Loucy (cell line): ENCODE data around the gene CSNK2A2.
A peak's percentile ranks its signal among the peaks of the same experiment; 100 is the strongest.

Experiments
- H2AFZ ChIP-seq: fragments of 200-600 bp; sonication (generic); 2 replicates; pipeline ENCODE4 v1.6.0; 2016; ENCODE audit warnings: antibody characterized with exemption, mild to moderate bottlenecking, low read length, moderate library complexity
- H3F3A ChIP-seq: fragments of 200-600 bp; 2 replicates; pipeline ENCODE4 v1.6.0; 2016; ENCODE audit warnings: antibody characterized with exemption, low read depth, mild to moderate bottlenecking
- H3K27me3 ChIP-seq: fragments of 200-600 bp; sonication (generic); 2 replicates; pipeline ENCODE4 v1.6.1; 2014; ENCODE audit warnings: low read length, mild to moderate bottlenecking; ENCODE audit not compliant: insufficient read depth, poor library complexity, severe bottlenecking
- H3K36me3 ChIP-seq: fragments of 200-600 bp; sonication (generic); 2 replicates; pipeline ENCODE4 v1.6.1; 2016; ENCODE audit warnings: low read length; ENCODE audit not compliant: insufficient read depth
- H3K4me1 ChIP-seq: fragments of 200-600 bp; sonication (generic); 2 replicates; pipeline ENCODE4 v1.5.1; 2014; ENCODE audit warnings: low read length, mild to moderate bottlenecking; ENCODE audit not compliant: insufficient read depth, poor library complexity, severe bottlenecking
- H3K4me2 ChIP-seq: fragments of 200-600 bp; sonication (generic); 2 replicates; pipeline ENCODE4 v1.6.0; 2014; ENCODE audit warnings: antibody characterized with exemption, low read length, low read depth, mild to moderate bottlenecking; ENCODE audit not compliant: poor library complexity, severe bottlenecking
- H3K4me3 ChIP-seq: fragments of 200-600 bp; sonication (generic); 2 replicates; pipeline ENCODE4 v1.5.1; 2014; ENCODE audit warnings: low read length, mild to moderate bottlenecking, mixed read lengths; ENCODE audit not compliant: poor library complexity, severe bottlenecking
- H3K79me2 ChIP-seq: fragments of 200-600 bp; sonication (generic); 2 replicates; pipeline ENCODE4 v1.6.1; 2014; ENCODE audit warnings: low read length; ENCODE audit not compliant: insufficient read depth
- H3K9ac ChIP-seq: fragments of 200-600 bp; sonication (generic); 2 replicates; pipeline ENCODE4 v1.6.0; 2014; ENCODE audit warnings: mild to moderate bottlenecking, low read depth, low read length, moderate library complexity; ENCODE audit not compliant: poor library complexity, severe bottlenecking
- H3K9me2 ChIP-seq: fragments of 200-600 bp; sonication (generic); replicated peaks from 2 replicates; pipeline ENCODE4 v1.6.1; 2016; ENCODE audit warnings: low read depth, low read length, mixed read lengths
- H3K9me3 ChIP-seq: fragments of 200-600 bp; sonication (generic); 2 replicates; pipeline ENCODE4 v1.6.1; 2014; ENCODE audit warnings: mild to moderate bottlenecking, antibody characterized with exemption, low read length, low read depth; ENCODE audit not compliant: insufficient read depth
- H4K20me1 ChIP-seq: fragments of 200-600 bp; sonication (generic); 2 replicates; pipeline ENCODE4 v1.6.0; 2014; ENCODE audit warnings: antibody characterized with exemption, low read length, mild to moderate bottlenecking; ENCODE audit not compliant: insufficient read depth, poor library complexity, severe bottlenecking
- EZH2phosphoT487 ChIP-seq: fragments of 200-600 bp; IDR thresholded peaks from 2 replicates; pipeline ENCODE4 v1.6.1; 2018; ENCODE audit warnings: antibody characterized with exemption, mild to moderate bottlenecking, moderate library complexity, borderline replicate concordance
- TF ChIP-seq, protein P1 (sequence below): fragments of 200-600 bp; sonication (generic); conservative IDR thresholded peaks from 2 replicates; pipeline ENCODE4 v1.5.1; 2014; ENCODE audit warnings: mild to moderate bottlenecking, antibody characterized with exemption, low read length

CSNK2A2 gene

DNA sequence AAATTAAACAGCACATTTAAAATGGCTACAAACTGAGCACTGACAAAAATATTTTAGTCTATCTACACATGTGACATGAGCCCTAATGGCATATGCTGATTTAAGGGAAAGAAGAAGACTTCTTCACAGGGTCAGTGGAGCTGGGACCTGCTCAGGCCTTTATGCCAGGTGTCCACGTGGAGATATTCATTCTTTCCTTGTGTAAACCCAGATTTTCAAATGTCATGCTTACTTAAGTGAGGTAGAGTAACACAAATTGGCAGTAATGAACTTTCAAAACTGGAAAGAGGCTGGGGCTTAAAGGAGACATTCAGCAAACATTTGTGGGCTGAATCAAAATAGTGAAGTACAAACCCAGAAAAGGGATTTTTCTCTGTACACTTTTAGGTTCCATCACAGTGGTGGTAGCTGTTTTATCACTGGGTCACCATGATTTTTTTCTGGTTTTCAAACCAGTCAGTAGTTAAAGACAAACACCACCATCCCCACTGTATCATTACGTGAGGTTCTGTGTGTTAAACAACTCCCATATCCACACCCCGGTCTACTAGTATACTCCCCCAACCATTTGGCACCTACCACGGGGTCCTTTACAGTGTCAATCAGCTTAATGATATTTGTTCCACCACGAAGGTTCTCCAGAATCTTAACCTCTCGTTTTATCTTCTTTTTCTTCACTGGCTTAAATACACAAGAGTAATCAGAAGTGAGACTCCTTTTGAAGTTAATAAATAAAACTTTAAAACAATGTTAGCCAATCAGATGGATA lies 11.5 kb downstream of the CSNK2A2 start:
- TF ChIP-seq EZH2phosphoT487, result no peak
- TF ChIP-seq, protein P1, sequence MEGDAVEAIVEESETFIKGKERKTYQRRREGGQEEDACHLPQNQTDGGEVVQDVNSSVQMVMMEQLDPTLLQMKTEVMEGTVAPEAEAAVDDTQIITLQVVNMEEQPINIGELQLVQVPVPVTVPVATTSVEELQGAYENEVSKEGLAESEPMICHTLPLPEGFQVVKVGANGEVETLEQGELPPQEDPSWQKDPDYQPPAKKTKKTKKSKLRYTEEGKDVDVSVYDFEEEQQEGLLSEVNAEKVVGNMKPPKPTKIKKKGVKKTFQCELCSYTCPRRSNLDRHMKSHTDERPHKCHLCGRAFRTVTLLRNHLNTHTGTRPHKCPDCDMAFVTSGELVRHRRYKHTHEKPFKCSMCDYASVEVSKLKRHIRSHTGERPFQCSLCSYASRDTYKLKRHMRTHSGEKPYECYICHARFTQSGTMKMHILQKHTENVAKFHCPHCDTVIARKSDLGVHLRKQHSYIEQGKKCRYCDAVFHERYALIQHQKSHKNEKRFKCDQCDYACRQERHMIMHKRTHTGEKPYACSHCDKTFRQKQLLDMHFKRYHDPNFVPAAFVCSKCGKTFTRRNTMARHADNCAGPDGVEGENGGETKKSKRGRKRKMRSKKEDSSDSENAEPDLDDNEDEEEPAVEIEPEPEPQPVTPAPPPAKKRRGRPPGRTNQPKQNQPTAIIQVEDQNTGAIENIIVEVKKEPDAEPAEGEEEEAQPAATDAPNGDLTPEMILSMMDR, result no peak
- peaks cover 25% of the 10 kb centered on the region for H3K79me2 ChIP-seq
- peaks cover 19% of the 10 kb centered on the region for H4K20me1 ChIP-seq

DNA sequence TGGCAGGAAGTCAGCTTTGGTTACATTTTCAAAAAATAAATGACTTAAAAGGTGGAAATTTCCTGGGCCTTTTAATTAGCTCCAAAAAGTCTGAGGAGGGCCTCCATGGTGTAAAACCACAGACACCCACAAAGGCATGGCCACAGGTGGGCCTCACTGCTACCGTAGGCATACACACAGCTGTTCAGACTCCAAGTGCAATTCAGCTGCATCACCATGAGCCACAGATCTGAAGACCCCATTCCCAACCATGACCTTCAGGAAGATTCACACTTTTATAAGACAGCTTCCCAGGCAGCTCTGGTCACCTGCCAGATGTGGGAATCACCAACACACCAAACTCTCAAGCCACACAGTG lies 20.6 kb downstream of the CSNK2A2 start:
- TF ChIP-seq EZH2phosphoT487, result no peak
- TF ChIP-seq, protein P1, result no peak
- no peaks in the 10 kb centered on the region for H3K27me3 ChIP-seq
- no peak overlapping the region for H2AFZ ChIP-seq
- 0 out of 2 replicates have a peak, but pooled peaks cover 3% of the 10 kb centered on the region for H3F3A ChIP-seq
- no peaks in the 10 kb centered on the region for H3K9me2 ChIP-seq
- peak overlapping the region; percentile 55 for H3K4me2 ChIP-seq
- H3K9ac ChIP-seq, result no peak overlapping the region
- peak overlapping the region; percentile 39 for H3K4me3 ChIP-seq
- peaks cover 10% of the 10 kb centered on the region for H4K20me1 ChIP-seq
- H3K9me3 ChIP-seq, result no peaks in the 10 kb centered on the region; the same call in 1 of the 2 replicates
- peaks cover 29% of the 10 kb centered on the region; the same call in 1 of the 2 replicates for H3K79me2 ChIP-seq
- peaks cover 60% of the 10 kb centered on the region for H3K36me3 ChIP-seq
- peaks cover 19% of the 10 kb centered on the region for H3K4me1 ChIP-seq

More for the DNA sequence above, 11.5 kb downstream of the CSNK2A2 start:
- Histone ChIP-seq H3K4me1 (peaks cover 7% of the 10 kb centered on the region), H3K9me2 (no peaks in the 10 kb centered on the region), H2AFZ (no peak overlapping the region), H3K9ac (no peak overlapping the region), H3K4me3 (no peak overlapping the region), H3K9me3 (no peaks in the 10 kb centered on the region), H3K4me2 (no peak overlapping the region), H3F3A (0 out of 2 replicates have a peak, but pooled peaks cover 3% of the 10 kb centered on the region), H3K36me3 (peaks cover 82% of the 10 kb centered on the region), H3K27me3 (no peaks in the 10 kb centered on the region)

DNA sequence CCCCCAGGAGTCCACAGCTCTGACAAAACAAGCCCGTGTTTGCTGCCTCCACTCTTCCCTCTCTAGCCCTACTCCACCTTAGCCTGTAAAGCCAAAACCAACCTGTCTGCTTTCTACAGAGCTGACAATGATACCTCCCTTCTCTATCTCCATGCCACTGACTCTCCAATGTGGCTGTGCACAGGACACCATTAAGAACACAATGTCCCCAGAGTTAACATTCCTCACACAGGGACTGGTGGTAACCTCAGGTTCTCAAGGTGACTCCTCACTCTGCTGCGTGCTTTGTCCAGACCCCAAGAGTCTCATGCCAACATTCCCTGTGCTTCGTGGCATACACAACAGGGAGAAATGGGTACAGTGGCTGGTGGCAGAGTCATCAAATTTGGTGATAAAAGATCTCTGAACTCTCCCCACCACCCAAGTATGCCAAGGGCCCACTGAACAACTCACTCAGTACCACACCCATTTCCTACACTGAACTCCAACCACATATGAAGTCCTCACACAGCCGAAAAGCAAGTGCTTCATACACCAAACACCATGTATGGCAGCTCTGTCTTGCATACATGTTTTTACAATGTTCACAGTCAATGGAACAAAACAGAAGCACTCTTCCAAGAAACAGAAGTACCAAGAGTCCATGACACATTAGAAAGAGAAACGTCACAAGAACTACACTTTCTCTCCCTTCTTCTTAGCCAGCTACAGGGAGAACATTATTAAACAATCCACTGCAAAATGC lies 21.1 kb downstream of the CSNK2A2 start:
- no peak overlapping the region for H2AFZ ChIP-seq
- no peaks in the 10 kb centered on the region; the same call in 1 of the 2 replicates for H3K9me3 ChIP-seq
- peaks cover 60% of the 10 kb centered on the region for H3K36me3 ChIP-seq
- no peaks in the 10 kb centered on the region for H3K9me2 ChIP-seq
- TF ChIP-seq EZH2phosphoT487, result no peak
- TF ChIP-seq, protein P1, result no peak
- peaks cover 29% of the 10 kb centered on the region; the same call in 1 of the 2 replicates for H3K79me2 ChIP-seq
- H3K9ac ChIP-seq, result no peak overlapping the region
- H3K4me3 ChIP-seq, result no peak overlapping the region
- H3K4me1 ChIP-seq, result peaks cover 19% of the 10 kb centered on the region
- peak overlapping the region; percentile 55 for H3K4me2 ChIP-seq
- H3F3A ChIP-seq, result 0 out of 2 replicates have a peak, but pooled peaks cover 3% of the 10 kb centered on the region
- H4K20me1 ChIP-seq, result peaks cover 10% of the 10 kb centered on the region
- H3K27me3 ChIP-seq, result no peaks in the 10 kb centered on the region
